ENCODE data around the gene IMMP2L. TPM values are rescaled to one million over a fixed set of nuclear protein-coding genes. Genes with fewer than 3 reads are reported as not detected.
"Not testable (repeated sequence)": the region's sequence is repeated elsewhere in the genome, so short reads cannot be mapped to it uniquely, and the experiment has no call there.

Gene IMMP2L
- total RNA-seq, 1 donor from 2014 or later = 11.9 TPM

DNA sequence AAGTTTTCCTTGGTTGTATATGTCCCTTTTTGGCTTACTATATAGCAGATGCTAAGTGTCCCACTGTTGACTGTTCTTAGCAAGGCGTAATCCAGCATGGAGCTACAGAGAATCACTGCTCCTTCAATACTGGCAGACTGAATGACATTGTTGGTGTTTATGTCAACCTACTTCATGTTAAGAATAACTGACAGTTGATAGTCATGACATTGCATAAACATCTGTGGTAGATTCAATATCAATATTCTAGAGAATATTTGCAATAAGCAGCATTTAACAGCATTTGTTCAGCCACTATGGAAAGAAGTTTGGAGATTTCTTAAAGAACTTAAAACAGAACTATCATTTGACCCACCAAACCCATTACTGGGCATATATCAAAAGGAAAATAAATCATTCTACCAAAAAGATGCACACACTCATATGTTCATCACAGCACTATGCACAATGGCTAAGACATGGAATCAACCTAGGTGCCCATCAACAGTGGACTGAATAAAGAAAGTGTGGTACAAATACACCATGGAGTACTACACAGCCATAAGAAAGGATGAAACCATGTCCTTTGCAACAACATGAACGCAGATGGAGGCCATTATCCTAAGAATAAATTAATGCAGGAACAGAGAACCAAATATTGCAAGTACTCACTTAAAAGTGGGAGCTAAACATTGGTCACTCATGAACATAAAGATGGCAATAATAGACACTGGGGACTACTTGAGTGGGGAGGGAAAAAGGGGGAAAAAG is 88.7 kb downstream of the IMMP2L start:
- Mint-ChIP-seq H3K4me1 (no peaks in the 10 kb centered on the region), H3K4me3 (no peak overlapping the region), H3K9me3 (peaks cover 12% of the 10 kb centered on the region), H3K27ac (ENCODE audit: unreplicated experiment) (no peak overlapping the region), H3K36me3 (ENCODE audit: low read depth) (peaks cover 13% of the 10 kb centered on the region), H3K27me3 (ENCODE audit: low read depth) (no peaks in the 10 kb centered on the region)
- no peak for TF ChIP-seq CTCF (conservative IDR thresholded peaks at IDR 0.05)
- DNase-seq (ENCODE audit: low read depth, low spot score) = no peak

- peaks cover 12% of the 10 kb centered on the region for H3K9me3 Mint-ChIP-seq
- H3K36me3 Mint-ChIP-seq (ENCODE audit: low read depth) = peaks cover 14% of the 10 kb centered on the region
- H3K27ac Mint-ChIP-seq (ENCODE audit: unreplicated experiment) = no peak overlapping the region
Measured at GRCh38 chr7:111470998-111471397, 91.3 kb downstream of the IMMP2L start.

DNA sequence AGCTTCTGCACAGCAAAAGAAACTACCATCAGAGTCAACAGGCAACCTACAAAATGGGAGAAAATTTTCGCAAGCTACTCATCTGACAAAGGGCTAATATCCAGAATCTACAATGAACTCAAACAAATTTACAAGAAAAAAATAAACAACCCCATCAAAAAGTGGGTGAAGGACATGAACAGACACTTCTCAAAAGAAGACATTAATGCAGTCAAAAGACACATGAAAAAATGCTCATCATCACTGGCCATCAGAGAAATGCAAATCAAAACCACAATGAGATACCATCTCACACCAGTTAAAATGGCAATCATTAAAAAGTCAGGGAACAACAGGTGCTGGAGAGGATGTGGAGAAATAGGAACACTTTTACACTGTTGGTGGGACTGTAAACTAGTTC is 92.4 kb downstream of the IMMP2L start:
- DNase-seq (ENCODE audit: low read depth, low spot score); H3K4me3 Mint-ChIP-seq; H3K27ac Mint-ChIP-seq (ENCODE audit: unreplicated experiment); H3K4me1 Mint-ChIP-seq; H3K27me3 Mint-ChIP-seq (ENCODE audit: low read depth): not testable (repeated sequence)
- Mint-ChIP-seq H3K9me3 (peaks cover 14% of the 10 kb centered on the region), H3K36me3 (ENCODE audit: low read depth) (peaks cover 14% of the 10 kb centered on the region)

More at GRCh38 chr7:111470998-111471397, 91.3 kb downstream of the IMMP2L start:
- DNase-seq (ENCODE audit: low read depth, low spot score) = no peak
- H3K4me3 Mint-ChIP-seq = no peak overlapping the region
- no peaks in the 10 kb centered on the region for H3K4me1 Mint-ChIP-seq
- H3K27me3 Mint-ChIP-seq (ENCODE audit: low read depth) = no peaks in the 10 kb centered on the region
- no peak for TF ChIP-seq CTCF (conservative IDR thresholded peaks at IDR 0.05)

- H3K4me1 Mint-ChIP-seq; H3K27me3 Mint-ChIP-seq (ENCODE audit: low read depth); H3K36me3 Mint-ChIP-seq (ENCODE audit: low read depth); H3K27ac Mint-ChIP-seq (ENCODE audit: unreplicated experiment); DNase-seq (ENCODE audit: low read depth, low spot score); H3K4me3 Mint-ChIP-seq; H3K9me3 Mint-ChIP-seq: not testable (repeated sequence)
Measured at GRCh38 chr7:111465774-111466173, 96.5 kb downstream of the IMMP2L start.

DNA sequence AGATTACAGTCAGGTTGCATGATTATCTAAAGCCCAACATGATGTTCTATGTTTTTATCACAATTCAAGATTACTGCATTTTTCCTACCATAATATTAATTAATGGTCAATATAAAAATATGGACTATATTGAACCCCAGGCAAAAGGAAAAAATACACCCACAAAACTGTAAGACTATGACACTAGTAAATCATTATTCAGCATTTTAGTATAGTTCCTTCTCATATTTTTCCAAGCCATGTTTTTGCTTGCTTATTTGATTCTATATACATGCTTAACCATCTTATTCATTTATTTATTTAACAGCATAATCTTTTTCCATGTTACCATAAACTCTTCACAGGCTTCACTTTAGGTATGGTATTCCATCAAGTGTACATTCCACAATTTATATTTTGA is 101.6 kb downstream of the IMMP2L start:
- Mint-ChIP-seq H3K9me3 (peaks cover 2% of the 10 kb centered on the region), H3K4me3 (no peak overlapping the region), H3K36me3 (ENCODE audit: low read depth) (no peaks in the 10 kb centered on the region), H3K4me1 (peaks cover 9% of the 10 kb centered on the region), H3K27ac (ENCODE audit: unreplicated experiment) (no peak overlapping the region), H3K27me3 (ENCODE audit: low read depth) (no peaks in the 10 kb centered on the region)
- no peak for TF ChIP-seq CTCF (conservative IDR thresholded peaks at IDR 0.05)
- no peak for DNase-seq (ENCODE audit: low read depth, low spot score)

DNA sequence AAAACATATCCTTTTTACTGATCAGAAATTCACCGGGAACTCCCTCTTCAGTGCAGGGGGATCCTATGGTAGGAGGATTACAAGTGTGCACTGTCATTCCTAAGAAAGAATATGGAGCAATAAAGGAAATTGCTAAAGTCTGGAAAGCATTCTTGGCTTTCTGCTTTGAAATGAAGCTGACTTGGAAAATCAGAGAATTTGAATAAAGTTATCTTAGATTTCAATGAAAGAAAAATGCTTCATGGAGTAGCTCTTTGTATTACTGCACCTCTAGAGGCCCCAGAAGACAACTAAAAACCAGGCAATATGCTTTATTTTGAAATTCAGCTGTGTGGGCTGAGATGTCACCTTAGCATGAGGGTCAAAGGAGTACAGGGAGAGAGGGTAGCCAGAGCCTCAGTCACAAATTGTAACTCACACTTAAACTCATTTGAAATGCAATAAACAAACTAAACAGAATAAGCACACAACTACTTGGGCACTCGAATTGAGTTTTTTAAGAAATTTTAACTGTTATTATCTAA is 102.5 kb downstream of the IMMP2L start:
- no peaks in the 10 kb centered on the region for H3K27me3 Mint-ChIP-seq (ENCODE audit: low read depth)
- H3K4me3 Mint-ChIP-seq = no peak overlapping the region
- no peaks in the 10 kb centered on the region for H3K36me3 Mint-ChIP-seq (ENCODE audit: low read depth)
- no peaks in the 10 kb centered on the region for H3K9me3 Mint-ChIP-seq
- DNase-seq (ENCODE audit: low read depth, low spot score) = no peak
- no peak for TF ChIP-seq CTCF (conservative IDR thresholded peaks at IDR 0.05)
- H3K4me1 Mint-ChIP-seq = peaks cover 9% of the 10 kb centered on the region
- no peak overlapping the region for H3K27ac Mint-ChIP-seq (ENCODE audit: unreplicated experiment)
